SK-N-SH (cell line): ENCODE measurements around the gene TNFAIP8L2.

Experiments used
- EP300 ChIP-seq, 2 experiments: IDR thresholded peaks; 2 replicates each; pipeline versions ENCODE4 v1.4.0 to v1.6.1; 2012; ENCODE audit warnings: borderline replicate concordance in 1 of 2, low read depth in 1 of 2, low read length in 1 of 2
- FOXM1 ChIP-seq: IDR thresholded peaks from 2 replicates; pipeline ENCODE4 v1.4.0; 2012; ENCODE audit warnings: low read depth, mild to moderate bottlenecking
- MAX ChIP-seq: IDR thresholded peaks from 2 replicates; pipeline ENCODE4 v1.4.0; 2012; ENCODE audit warnings: low read depth
- POLR2AphosphoS5 ChIP-seq: IDR thresholded peaks from 2 replicates; pipeline ENCODE4 v1.6.1; 2012; ENCODE audit warnings: low read depth, low read length
- TCF12 ChIP-seq: IDR thresholded peaks from 2 replicates; pipeline ENCODE4 v1.4.0; 2012
- YY1 ChIP-seq: IDR thresholded peaks from 2 replicates; pipeline ENCODE4 v1.4.0; 2012; ENCODE audit warnings: low read depth, mild to moderate bottlenecking
- TF ChIP-seq, protein P1 (sequence below): fragments of 200-600 bp; sonication (generic); IDR thresholded peaks from 2 replicates; pipeline ENCODE4 v1.6.1; 2017; ENCODE audit warnings: antibody characterized with exemption, mild to moderate bottlenecking, moderate library complexity
- TF ChIP-seq, protein P2 (sequence below): IDR thresholded peaks from 2 replicates; pipeline ENCODE4 v1.4.0; 2012; ENCODE audit warnings: low read depth, borderline replicate concordance

- TF ChIP-seq, protein P1, sequence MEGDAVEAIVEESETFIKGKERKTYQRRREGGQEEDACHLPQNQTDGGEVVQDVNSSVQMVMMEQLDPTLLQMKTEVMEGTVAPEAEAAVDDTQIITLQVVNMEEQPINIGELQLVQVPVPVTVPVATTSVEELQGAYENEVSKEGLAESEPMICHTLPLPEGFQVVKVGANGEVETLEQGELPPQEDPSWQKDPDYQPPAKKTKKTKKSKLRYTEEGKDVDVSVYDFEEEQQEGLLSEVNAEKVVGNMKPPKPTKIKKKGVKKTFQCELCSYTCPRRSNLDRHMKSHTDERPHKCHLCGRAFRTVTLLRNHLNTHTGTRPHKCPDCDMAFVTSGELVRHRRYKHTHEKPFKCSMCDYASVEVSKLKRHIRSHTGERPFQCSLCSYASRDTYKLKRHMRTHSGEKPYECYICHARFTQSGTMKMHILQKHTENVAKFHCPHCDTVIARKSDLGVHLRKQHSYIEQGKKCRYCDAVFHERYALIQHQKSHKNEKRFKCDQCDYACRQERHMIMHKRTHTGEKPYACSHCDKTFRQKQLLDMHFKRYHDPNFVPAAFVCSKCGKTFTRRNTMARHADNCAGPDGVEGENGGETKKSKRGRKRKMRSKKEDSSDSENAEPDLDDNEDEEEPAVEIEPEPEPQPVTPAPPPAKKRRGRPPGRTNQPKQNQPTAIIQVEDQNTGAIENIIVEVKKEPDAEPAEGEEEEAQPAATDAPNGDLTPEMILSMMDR: no peak
- no peak for TF ChIP-seq POLR2AphosphoS5
- no peak for TF ChIP-seq MAX
- TF ChIP-seq, protein P2, sequence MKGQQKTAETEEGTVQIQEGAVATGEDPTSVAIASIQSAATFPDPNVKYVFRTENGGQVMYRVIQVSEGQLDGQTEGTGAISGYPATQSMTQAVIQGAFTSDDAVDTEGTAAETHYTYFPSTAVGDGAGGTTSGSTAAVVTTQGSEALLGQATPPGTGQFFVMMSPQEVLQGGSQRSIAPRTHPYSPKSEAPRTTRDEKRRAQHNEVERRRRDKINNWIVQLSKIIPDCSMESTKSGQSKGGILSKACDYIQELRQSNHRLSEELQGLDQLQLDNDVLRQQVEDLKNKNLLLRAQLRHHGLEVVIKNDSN: no peak
- no peak for TF ChIP-seq EP300 (IDR thresholded peaks at IDR 0.05; ENCODE audit: borderline replicate concordance in 1 of 2, low read depth in 1 of 2, low read length in 1 of 2)
- no peak for TF ChIP-seq FOXM1
- TF ChIP-seq YY1: no peak
- TF ChIP-seq TCF12: no peak
These were observed 30.8 kb downstream of the TNFAIP8L2 start for GRCh38 chr1:151187205-151187604.
